GM19023 (cell line): Measurements from ENCODE around the gene PRKAR1B.
"Not testable (repeated sequence)": the region's sequence is repeated elsewhere in the genome, so short reads cannot be mapped to it uniquely, and the experiment has no call there.

ENCODE experiments used
- ATAC-seq: cut with Tn5 transposase; IDR thresholded peaks from one replicate; pipeline ENCODE4 v1.9.1; 2021; ENCODE audit warnings: mild to moderate bottlenecking, moderate library complexity; ENCODE audit not compliant: unreplicated experiment

The PRKAR1B gene

GRCh38 chr7:651032-651728 is 75.9 kb downstream of the PRKAR1B start:
- no peak for ATAC-seq

GRCh38 chr7:650339-651031 is 76.6 kb downstream of the PRKAR1B start:
- no peak for ATAC-seq

DNA sequence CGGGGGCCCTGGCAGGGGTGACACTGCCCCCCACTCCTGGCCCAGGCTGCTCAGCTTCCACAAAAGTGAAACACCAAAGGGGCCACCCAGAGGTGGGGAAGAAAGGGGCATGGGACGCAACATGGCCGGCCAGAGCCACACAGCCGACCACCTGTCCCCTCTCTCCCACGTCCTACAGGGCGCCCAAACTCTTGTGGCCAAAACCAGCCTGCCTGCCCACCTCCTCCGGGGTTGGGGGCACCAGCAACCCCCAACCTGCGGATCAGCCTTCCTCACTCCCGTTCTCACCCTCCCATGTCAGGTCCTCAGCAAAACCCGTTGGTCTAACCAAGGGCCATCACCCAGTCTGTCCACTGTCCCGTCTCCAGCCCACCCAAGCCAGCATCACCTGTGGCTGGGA is 80.1 kb downstream of the PRKAR1B start:
- ATAC-seq, result no peak

GRCh38 chr7:646487-646886 is 80.6 kb downstream of the PRKAR1B start:
- ATAC-seq, result no peak

DNA sequence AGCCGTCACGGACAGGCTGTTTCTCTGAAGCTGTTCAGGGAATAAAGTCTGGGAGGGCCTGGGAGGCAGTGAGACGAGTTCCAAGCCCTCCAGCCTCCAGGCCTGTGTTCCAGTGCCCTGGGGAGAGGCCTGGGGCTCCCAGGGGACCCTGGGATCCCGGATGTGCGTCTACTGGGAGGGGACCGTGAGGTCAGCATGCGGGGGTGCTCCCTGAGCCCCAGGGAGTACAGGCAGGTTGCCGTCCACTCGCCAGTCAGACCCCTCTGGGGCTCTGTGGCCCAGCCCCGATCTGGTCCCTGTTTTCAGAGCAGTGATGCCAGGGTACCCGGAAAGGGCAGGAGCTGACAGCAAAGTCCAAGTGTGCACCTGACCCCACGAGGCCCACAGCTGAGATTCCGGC is 81.5 kb downstream of the PRKAR1B start:
- ATAC-seq, result no peak

DNA sequence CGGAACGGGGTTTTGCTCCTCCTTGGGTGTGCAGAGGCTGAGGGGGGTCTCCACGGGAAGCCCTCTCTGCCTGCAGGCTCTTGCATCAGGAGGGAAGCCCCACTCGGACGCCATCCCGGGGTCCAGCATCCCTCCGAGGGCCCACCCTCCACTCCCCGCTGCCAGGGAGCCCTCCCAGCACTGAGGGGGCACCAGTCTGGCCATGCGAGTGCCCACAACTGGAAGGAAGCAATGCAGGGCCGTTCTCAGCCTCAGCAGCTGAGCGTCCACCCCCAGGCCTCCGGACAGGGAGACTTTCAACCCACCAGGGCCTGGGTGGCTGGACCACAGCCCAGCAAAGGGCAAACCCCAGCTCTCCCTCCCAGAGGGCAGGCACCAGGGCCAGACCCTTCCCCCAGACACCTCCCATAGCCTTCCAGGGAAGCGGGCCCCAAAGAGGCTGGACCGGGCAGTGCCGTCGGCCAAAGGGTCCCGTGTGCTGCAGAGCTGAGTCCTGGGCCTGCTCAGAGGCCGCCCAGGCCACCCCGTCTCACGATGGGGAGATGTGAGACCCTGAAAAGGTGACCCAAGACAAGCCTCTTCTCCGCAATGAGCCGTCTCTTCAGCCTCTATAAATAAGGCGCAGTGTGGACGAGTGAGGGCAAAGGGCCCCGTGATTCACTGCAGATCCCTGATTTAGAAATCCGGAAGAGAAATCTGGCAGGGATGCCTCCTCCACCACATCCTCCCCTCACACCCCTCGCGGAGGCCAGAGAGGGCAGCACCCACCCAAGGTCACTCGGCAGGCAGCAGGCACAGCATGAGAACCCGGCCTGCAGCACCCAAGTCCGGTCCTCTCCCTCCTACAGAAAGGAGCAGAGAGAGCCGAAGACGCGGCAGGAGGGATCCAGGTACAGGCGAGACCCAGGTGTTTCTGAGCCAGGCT is 82.4 kb downstream of the PRKAR1B start:
- no peak for ATAC-seq

DNA sequence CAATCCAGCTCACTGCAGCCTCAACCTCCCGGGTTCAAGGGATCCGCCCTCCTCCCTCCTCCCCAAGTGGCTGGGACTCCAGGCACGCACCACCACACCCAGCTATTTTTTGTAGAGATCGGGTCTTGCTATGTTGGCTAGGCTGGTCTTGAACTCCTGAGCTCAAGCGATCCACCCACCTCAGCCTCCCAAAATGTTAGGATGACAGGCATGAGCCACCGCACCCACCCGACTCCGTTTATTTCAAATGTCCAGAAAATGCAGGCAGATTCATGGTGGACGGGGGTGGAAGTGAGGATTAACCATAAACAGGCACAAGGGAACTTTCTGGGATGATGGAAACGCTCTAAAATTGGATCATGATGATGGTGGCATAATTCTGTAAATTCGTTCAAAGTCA is 85.1 kb downstream of the PRKAR1B start:
- ATAC-seq, result no peak

DNA sequence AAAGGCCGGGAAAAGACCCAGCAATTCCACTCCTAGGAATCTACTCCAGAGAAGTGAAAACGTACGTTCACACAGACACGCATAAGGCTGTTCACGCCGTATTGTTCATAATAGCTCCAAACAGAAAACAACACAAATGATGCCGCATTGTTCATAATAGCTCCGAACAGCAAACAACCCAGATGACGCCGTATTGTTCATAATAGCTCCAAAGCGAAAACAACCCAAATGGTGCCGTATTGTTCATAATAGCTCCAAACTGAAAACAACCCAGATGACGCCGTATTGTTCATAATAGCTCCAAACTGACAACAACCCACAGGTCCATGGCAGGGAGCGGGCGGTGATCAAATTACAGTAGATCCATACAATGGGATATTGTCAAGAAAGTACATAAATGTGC is 85.8 kb downstream of the PRKAR1B start:
- ATAC-seq, result no peak

GRCh38 chr7:638256-639011 is 88.6 kb downstream of the PRKAR1B start:
- no peak for ATAC-seq

GRCh38 chr7:637826-638225 is 89.3 kb downstream of the PRKAR1B start:
- no peak for ATAC-seq

- no peak for ATAC-seq
Measured at GRCh38 chr7:636396-636795, 90.7 kb downstream of the PRKAR1B start.

DNA sequence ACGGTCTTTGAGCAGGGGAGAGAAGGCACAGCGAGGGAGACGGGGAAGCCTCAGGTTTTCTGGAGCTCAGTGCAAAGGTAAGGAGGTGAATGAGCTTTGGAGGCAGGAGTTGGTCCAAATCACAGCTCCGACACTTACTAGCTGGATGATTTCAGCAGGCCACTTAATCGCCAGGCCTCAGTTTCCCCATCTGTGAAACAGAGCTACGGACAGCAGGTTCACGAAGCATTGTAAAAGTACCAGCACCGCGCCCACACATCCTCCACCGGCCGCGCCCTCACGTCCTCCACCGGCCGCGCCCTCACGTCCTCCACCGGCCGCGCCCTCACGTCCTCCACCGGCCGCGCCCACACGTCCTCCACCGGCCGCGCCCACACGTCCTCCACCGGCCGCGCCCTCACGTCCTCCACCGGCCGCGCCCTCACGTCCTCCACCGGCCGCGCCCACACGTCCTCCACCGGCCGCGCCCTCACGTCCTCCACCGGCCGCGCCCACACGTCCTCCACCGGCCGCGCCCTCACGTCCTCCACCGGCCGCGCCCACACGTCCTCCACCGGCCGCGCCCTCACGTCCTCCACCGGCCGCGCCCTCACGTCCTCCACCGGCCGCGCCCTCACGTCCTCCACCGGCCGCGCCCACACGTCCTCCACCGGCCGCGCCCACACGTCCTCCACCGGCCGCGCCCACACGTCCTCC is 91.2 kb downstream of the PRKAR1B start:
- not testable (repeated sequence) for ATAC-seq

DNA sequence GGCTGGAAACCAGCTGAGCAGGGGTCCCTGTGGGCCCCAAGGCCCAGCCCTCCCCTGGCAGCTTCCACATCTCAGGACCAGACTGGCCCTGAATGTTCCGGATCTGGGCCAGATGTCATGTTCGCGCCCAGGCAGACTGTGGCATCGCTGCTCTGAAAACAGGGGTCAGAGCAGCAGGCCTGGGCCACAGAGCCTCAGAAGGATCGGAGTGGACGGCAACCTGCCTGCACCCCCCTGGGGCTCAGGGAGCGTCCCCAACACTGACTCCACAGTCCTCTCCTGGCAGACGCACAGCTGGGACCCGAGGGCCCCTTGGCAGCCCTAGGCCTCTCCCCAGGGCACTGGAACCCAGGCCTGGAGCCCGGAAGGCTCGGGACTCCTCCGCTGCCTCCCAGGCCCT is 91.9 kb downstream of the PRKAR1B start:
- ATAC-seq, result no peak

GRCh38 chr7:633381-634018 is 93.6 kb downstream of the PRKAR1B start:
- ATAC-seq, result no peak

DNA sequence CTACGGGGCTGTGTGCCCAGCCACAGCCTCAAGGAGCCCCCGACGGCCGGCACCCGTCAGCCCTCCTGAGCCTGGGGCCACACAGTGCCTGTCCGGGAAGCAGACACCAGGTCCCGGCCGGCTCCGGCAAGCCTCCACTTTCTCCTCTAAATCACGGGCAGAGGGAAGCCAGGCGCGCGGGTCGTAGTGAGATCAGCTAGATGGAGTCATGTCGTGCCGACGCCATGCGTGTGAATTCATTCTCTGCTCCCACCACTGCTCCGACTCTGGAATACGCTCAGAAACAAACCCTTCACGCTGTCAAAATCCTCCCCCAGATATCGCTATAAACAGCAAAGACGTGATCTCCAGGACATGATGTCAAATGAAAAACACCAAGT is 94.3 kb downstream of the PRKAR1B start:
- ATAC-seq, result no peak

GRCh38 chr7:631964-632830 is 94.9 kb downstream of the PRKAR1B start:
- no peak for ATAC-seq

- no peak for ATAC-seq
Measured at GRCh38 chr7:631291-631711, 95.8 kb downstream of the PRKAR1B start.

GRCh38 chr7:630539-630938 is 96.5 kb downstream of the PRKAR1B start:
- no peak for ATAC-seq

DNA sequence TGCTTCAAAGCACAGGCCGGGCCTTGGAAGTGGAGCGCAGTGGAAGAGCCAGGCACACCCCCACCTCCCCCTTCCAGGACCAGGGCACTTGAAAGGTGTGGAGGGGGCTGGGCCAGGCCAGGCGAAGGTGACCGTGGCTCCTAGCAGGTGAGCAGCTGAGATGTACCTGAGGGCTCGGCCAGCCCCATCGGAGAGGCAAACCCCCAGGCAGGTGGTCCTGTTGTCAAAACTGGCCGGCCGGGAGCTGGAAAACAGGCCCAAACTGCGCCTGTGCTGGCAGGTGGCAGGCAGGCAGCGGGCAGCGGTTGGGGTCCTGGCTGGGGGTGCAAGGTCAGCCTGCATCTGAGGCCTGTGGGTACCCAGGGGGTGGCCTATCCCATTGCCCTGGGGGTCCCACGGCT is 97.0 kb downstream of the PRKAR1B start:
- ATAC-seq, result no peak
